Panc1 (cell line): ENCODE results near the gene ANO2. TPM values are rescaled to one million over a fixed set of nuclear protein-coding genes. Genes with fewer than 3 reads are reported as not detected.

Source experiments
- ATAC-seq: fragments of 200-7000 bp; cut with Tn5 transposase; 2 replicates; pipeline ENCODE4 v1.9.1; 2020; ENCODE audit warnings: mild to moderate bottlenecking, moderate library complexity
- BruUV-seq: library from RNA; stranded (reverse); fragments of 400-500 nt; replicated peaks from 2 replicates; lab custom pipeline; 2021; lab: Mats Ljungman, UMichigan
- CTCF ChIA-PET: fragments of 300-600 bp; sonication (Branson Sonifier 250); formaldehyde crosslinking; loops from one replicate; lab custom pipeline; 2022; ENCODE audit warnings: antibody characterized with exemption; lab: Charles Lee
- POLR2A ChIA-PET: fragments of 300-600 bp; sonication (Branson Sonifier 250); formaldehyde crosslinking; loops from one replicate; lab custom pipeline; 2022; ENCODE audit warnings: antibody characterized with exemption; lab: Charles Lee
- DNase-seq: peaks from one replicate; pipeline ENCODE4 v3.0.0-alpha.2; 2010; ENCODE audit warnings: low read depth, low spot score
- H3K27ac ChIP-seq: 2 replicates; pipeline ENCODE4 v1.5.1; 2011; ENCODE audit warnings: mild to moderate bottlenecking, low read length, inconsistent platforms
- H3K27me3 ChIP-seq: fragments of 200-500 bp; sonication (Bioruptor generic); 2 replicates; pipeline ENCODE4 v1.6.0; 2014; ENCODE audit warnings: low read length, inconsistent platforms; ENCODE audit not compliant: control insufficient read depth, insufficient read depth
- H3K36me3 ChIP-seq: fragments of 200-500 bp; sonication (Bioruptor generic); 2 replicates; pipeline ENCODE4 v1.5.1; 2014; ENCODE audit warnings: inconsistent platforms, mild to moderate bottlenecking, low read length, moderate library complexity; ENCODE audit not compliant: control insufficient read depth, insufficient read depth
- H3K4me1 ChIP-seq: 2 replicates; pipeline ENCODE4 v1.5.1; 2011; ENCODE audit warnings: inconsistent platforms, mild to moderate bottlenecking, low read length, moderate library complexity; ENCODE audit not compliant: control insufficient read depth, insufficient read depth
- H3K4me3 ChIP-seq, 2 experiments: 2 replicates each; pipeline ENCODE4 v1.5.1; 2011 to 2012; ENCODE audit warnings: low read depth in 2 of 2, low read length in 2 of 2, mild to moderate bottlenecking in 2 of 2, inconsistent platforms in 1 of 2, moderate library complexity in 1 of 2
- H3K9me3 ChIP-seq: fragments of 200-500 bp; sonication (Bioruptor generic); 2 replicates; pipeline ENCODE4 v1.5.1; 2014; ENCODE audit warnings: low read depth, mild to moderate bottlenecking, inconsistent platforms, low read length, moderate library complexity; ENCODE audit not compliant: control insufficient read depth, insufficient read depth
- POLR2AphosphoS5 ChIP-seq: IDR thresholded peaks from 2 replicates; pipeline ENCODE4 v1.6.1; 2012; ENCODE audit warnings: mild to moderate bottlenecking, low read depth, low read length, moderate library complexity
- SIN3A ChIP-seq: IDR thresholded peaks from 2 replicates; pipeline ENCODE4 v1.6.1; 2012; ENCODE audit warnings: low read depth, mild to moderate bottlenecking, low read length, moderate library complexity, borderline replicate concordance; ENCODE audit not compliant: insufficient read depth
- TCF7L2 ChIP-seq: IDR thresholded peaks from 2 replicates; pipeline ENCODE4 v1.6.1; 2011; ENCODE audit warnings: mild to moderate bottlenecking, low read depth, low read length, inconsistent platforms
- in situ Hi-C: cut with HindIII; loops from 2 replicates; pipeline ENCODE4 v1.10.0; 2016; ENCODE audit warnings: low sequenced_read_pairs, low pct_unique_long_range_greater_than_20kb
- intact Hi-C: fragments of 100-400 bp; cut with micrococcal nuclease; formaldehyde crosslinking; loops from one replicate; pipeline ENCODE4 v1.10.0; 2022; ENCODE audit not compliant: unreplicated experiment
- total RNA-seq: library from RNA; stranded (reverse); gene quantifications from one replicate; pipeline ENCODE4 v1.2.1, GENCODE V29; 2021; ENCODE audit not compliant: unreplicated experiment
- TF ChIP-seq, protein P1 (sequence below), 2 experiments: IDR thresholded peaks; 2 replicates each; pipeline ENCODE4 v1.6.1; 2011 to 2012; ENCODE audit warnings: low read depth in 2 of 2, control low read depth in 1 of 2, low read length in 1 of 2, mild to moderate bottlenecking in 1 of 2, moderate library complexity in 1 of 2; ENCODE audit not compliant: insufficient read depth in 1 of 2
- TF ChIP-seq, protein P2 (sequence below): fragments of 450-650 bp; IDR thresholded peaks from 2 replicates; pipeline ENCODE4 v1.5.1; 2017; ENCODE audit warnings: mild to moderate bottlenecking

ANO2 gene
- total RNA-seq, 1 experiment from 2014 or later, result not detected

GRCh38 chr12:5554711-5555110, 390.3 kb downstream of the ANO2 start:
- CTCF ChIA-PET, result no interaction called here
- POLR2A ChIA-PET, result no interaction called here
- DNase-seq, result no peak
- Histone ChIP-seq H3K36me3 (no peaks in the 10 kb centered on the region), H3K27me3 (no peaks in the 10 kb centered on the region), H3K4me3 (no peak overlapping the region), H3K9me3 (no peaks in the 10 kb centered on the region), H3K4me1 (no peaks in the 10 kb centered on the region), H3K27ac (no peak overlapping the region)
- ATAC-seq, result no peak
- intact Hi-C loops (no loop called here), in situ Hi-C loops (no loop called here)
- TF ChIP-seq POLR2AphosphoS5 (no peak), SIN3A (no peak), TCF7L2 (no peak)
- TF ChIP-seq, protein P1, sequence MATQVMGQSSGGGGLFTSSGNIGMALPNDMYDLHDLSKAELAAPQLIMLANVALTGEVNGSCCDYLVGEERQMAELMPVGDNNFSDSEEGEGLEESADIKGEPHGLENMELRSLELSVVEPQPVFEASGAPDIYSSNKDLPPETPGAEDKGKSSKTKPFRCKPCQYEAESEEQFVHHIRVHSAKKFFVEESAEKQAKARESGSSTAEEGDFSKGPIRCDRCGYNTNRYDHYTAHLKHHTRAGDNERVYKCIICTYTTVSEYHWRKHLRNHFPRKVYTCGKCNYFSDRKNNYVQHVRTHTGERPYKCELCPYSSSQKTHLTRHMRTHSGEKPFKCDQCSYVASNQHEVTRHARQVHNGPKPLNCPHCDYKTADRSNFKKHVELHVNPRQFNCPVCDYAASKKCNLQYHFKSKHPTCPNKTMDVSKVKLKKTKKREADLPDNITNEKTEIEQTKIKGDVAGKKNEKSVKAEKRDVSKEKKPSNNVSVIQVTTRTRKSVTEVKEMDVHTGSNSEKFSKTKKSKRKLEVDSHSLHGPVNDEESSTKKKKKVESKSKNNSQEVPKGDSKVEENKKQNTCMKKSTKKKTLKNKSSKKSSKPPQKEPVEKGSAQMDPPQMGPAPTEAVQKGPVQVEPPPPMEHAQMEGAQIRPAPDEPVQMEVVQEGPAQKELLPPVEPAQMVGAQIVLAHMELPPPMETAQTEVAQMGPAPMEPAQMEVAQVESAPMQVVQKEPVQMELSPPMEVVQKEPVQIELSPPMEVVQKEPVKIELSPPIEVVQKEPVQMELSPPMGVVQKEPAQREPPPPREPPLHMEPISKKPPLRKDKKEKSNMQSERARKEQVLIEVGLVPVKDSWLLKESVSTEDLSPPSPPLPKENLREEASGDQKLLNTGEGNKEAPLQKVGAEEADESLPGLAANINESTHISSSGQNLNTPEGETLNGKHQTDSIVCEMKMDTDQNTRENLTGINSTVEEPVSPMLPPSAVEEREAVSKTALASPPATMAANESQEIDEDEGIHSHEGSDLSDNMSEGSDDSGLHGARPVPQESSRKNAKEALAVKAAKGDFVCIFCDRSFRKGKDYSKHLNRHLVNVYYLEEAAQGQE (IDR thresholded peaks at IDR 0.05; ENCODE audit: insufficient read depth in 1 of 2, low read depth in 2 of 2, low read length in 1 of 2), result no peak
- TF ChIP-seq, protein P2, sequence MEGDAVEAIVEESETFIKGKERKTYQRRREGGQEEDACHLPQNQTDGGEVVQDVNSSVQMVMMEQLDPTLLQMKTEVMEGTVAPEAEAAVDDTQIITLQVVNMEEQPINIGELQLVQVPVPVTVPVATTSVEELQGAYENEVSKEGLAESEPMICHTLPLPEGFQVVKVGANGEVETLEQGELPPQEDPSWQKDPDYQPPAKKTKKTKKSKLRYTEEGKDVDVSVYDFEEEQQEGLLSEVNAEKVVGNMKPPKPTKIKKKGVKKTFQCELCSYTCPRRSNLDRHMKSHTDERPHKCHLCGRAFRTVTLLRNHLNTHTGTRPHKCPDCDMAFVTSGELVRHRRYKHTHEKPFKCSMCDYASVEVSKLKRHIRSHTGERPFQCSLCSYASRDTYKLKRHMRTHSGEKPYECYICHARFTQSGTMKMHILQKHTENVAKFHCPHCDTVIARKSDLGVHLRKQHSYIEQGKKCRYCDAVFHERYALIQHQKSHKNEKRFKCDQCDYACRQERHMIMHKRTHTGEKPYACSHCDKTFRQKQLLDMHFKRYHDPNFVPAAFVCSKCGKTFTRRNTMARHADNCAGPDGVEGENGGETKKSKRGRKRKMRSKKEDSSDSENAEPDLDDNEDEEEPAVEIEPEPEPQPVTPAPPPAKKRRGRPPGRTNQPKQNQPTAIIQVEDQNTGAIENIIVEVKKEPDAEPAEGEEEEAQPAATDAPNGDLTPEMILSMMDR, result no peak
- BruUV-seq, result no TSS peak

GRCh38 chr12:5549011-5549410, 396.0 kb downstream of the ANO2 start:
- Histone ChIP-seq H3K4me1 (no peaks in the 10 kb centered on the region), H3K9me3 (no peaks in the 10 kb centered on the region), H3K36me3 (no peaks in the 10 kb centered on the region), H3K4me3 (no peak overlapping the region), H3K27ac (no peak overlapping the region), H3K27me3 (no peaks in the 10 kb centered on the region)
- intact Hi-C loops (no loop called here), in situ Hi-C loops (no loop called here)
- BruUV-seq, result no TSS peak
- TF ChIP-seq, protein P2, result no peak
- TF ChIP-seq, protein P1 (IDR thresholded peaks at IDR 0.05; ENCODE audit: insufficient read depth in 1 of 2, low read depth in 2 of 2, low read length in 1 of 2), result no peak
- no peak for TF ChIP-seq TCF7L2
- no peak for TF ChIP-seq SIN3A
- DNase-seq, result no peak
- CTCF ChIA-PET, result no interaction called here
- POLR2A ChIA-PET, result no interaction called here
- ATAC-seq, result no peak
